ENCODE measurements around the gene NEK6. TPM values are rescaled to one million over a fixed set of nuclear protein-coding genes. Genes with fewer than 3 reads are reported as not detected.

NEK6 gene
- total RNA-seq, 1 donor from 2014 or later = 32.5 TPM

DNA sequence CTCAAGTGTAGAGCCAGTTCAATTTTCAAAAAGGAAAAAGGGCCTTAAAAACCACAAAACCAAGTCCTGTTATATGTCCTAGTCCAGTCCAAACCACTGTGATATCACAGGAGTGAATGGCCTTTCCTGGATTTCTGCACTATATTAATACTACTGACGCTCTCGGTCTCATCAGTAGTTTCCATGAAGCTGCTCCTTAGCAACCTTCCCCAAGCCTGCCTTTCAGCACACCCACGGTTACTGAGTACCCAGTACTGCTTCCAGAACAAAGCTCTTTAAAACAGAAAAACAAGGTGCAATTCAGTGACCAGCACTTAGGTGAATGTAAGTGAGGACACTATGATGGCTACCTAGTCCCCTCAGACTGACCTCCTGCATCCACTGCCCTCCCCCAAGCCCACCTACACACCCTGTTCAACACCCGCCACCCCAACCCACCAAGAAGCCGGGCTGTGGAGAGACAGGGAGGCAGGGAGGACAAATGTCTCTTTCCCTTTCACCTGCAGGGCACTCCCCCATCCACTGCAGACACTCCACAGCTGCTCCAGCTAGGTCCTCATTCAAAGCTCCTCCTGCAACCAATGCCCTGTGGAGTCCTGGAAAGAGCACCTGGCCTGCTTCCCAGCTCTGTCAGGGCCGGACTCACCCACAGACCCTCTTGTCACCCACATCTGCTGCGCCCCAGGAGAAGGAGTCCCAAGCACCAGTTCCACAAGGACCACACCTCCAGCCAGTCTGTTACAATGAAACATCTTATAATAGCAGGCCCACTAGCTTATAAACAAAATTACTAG, 131.6 kb downstream of the NEK6 start:
- no peaks in the 10 kb centered on the region for H3K9me3 Mint-ChIP-seq
- intact Hi-C loops (cut with micrococcal nuclease) = loop anchor here (10.0 kb wide), 1 partner anchor 265 kb away; no protein-coding TSS in a partner anchor
- peaks cover 27% of the 10 kb centered on the region for H3K4me1 Mint-ChIP-seq
- no peak overlapping the region for H3K4me3 Mint-ChIP-seq
- H3K27ac Mint-ChIP-seq = no peak overlapping the region
- no peaks in the 10 kb centered on the region for H3K27me3 Mint-ChIP-seq
- no peak for DNase-seq
- peaks cover 16% of the 10 kb centered on the region for H3K36me3 Mint-ChIP-seq (ENCODE audit: low read depth)

DNA sequence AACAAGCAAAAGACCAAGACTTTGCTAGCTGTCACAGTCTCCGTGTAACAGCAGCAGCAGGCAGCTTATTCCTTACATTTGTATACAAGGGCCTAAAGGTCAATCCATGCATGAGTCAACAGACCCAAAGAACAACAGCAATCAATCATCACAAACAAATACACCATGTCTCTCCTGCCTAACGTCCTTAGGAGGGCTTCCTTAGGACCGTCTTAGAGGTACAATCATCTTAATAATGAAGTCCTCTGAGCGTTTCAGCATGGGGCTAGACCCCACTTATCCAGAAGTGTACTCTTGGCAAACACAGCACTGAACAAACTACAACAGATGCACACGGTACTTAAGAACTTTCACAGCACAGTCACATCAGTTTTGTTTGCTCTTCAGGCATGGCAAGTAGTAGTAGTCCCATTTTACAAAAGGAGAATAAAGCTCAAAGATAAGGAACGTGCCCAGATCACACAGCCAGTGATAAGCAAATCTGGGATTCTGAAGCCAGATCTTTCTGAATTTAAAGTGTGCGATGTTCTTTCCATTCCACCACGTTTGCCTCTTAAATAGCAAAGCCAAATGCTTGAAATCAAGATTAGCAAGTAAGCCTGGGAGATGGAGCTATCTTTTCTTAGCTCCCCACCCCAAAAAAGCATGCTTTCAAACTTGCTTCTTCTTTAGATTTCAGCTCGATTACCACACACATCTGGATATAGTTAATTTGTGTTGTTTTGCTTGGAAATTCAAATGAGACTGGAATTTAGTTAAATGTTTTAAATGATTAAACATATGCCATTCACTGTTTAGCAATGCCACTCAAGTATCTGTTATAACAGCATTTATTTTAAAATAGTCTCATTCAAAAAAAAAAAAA, 133.3 kb downstream of the NEK6 start:
- Mint-ChIP-seq H3K27me3 (no peaks in the 10 kb centered on the region), H3K4me3 (no peak overlapping the region), H3K4me1 (peaks cover 33% of the 10 kb centered on the region), H3K36me3 (ENCODE audit: low read depth) (peaks cover 15% of the 10 kb centered on the region), H3K9me3 (no peaks in the 10 kb centered on the region), H3K27ac (no peak overlapping the region)
- intact Hi-C loops (cut with micrococcal nuclease) = no loop called here
- DNase-seq = no peak

DNA sequence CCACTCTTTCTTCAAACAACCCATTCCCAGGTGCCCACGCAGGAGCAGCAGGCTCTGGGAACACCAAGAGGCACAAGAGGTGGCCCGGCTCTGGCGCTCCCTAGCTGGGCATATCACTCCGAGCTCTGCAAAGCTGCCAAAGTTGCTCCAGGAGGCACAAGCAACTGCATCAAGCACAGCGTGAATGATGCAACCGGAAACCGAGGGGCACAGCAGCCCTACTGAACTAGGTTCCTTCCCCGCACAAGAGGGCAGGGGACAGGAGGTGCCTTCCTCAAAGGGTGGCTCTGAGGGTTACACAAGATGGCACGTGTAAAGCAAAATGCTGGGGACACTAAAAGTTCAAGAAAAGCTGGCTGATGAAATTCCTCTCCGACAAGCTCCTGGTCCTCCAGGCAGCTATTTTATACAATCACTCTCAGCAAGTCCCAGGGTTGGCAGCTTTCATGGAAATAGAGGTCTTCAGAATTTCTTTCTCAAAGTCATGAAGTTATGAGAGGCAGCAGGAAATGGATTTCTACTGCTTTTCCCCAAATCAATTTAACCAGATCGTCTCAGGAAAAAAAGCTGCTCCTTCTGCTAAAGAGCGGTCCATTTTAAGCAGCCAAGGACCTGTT, 134.6 kb downstream of the NEK6 start:
- no peaks in the 10 kb centered on the region for H3K9me3 Mint-ChIP-seq
- peaks cover 33% of the 10 kb centered on the region for H3K4me1 Mint-ChIP-seq
- intact Hi-C loops (cut with micrococcal nuclease) = no loop called here
- peaks cover 15% of the 10 kb centered on the region for H3K36me3 Mint-ChIP-seq (ENCODE audit: low read depth)
- H3K4me3 Mint-ChIP-seq = no peak overlapping the region
- H3K27me3 Mint-ChIP-seq = no peaks in the 10 kb centered on the region
- no peak for DNase-seq
- no peak overlapping the region for H3K27ac Mint-ChIP-seq

DNA sequence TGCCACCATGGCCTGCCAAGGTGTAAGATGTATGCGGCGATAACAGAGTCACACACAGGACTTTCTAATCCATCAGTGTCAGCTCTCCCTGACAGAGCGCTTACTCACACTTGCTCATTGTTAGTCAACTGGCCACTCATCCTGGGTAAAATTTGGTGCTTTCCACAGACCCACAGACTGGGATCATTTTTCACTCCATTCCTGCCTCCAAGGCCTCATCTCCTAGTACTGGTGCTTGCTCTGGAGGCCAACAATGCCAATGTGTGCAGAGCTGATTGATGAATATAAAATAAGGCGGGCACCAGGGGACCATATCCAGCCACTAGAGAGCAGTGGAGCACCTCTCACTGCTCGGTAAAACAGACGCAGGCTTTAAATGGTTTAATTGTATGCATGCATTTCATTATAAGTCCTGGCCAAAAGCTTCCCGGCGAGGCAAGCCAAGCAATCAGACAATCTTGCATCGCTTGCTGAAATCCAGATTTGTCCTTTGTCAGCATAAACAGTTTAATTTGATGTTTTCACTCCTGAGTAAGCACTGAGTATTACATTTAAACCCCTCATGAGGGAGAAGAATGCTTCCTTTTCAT, 135.2 kb downstream of the NEK6 start:
- H3K36me3 Mint-ChIP-seq (ENCODE audit: low read depth) = peaks cover 15% of the 10 kb centered on the region
- no peak overlapping the region for H3K27ac Mint-ChIP-seq
- intact Hi-C loops (cut with micrococcal nuclease) = no loop called here
- H3K4me3 Mint-ChIP-seq = no peak overlapping the region
- H3K9me3 Mint-ChIP-seq = no peaks in the 10 kb centered on the region
- peaks cover 33% of the 10 kb centered on the region for H3K4me1 Mint-ChIP-seq
- DNase-seq = no peak
- no peaks in the 10 kb centered on the region for H3K27me3 Mint-ChIP-seq

DNA sequence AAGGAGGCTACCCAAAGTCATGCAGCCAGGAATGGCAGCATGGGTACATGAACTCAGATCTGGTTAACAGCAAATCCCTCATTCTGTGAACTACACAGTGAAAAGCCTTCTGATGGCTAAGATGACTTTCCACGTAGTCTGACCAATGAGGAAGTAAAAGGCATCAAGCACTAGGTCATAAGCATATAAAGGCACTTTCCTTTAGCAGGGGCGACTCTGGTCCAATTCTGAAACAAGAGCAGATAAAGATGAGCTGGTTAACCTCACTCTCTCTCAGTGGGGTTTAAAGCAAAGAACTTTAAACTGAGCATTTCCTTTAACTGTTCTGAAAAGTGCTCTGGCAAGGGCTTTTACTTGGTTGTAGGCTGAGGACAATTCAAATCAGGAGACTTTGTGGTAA, 136.4 kb downstream of the NEK6 start:
- DNase-seq = no peak
- H3K27me3 Mint-ChIP-seq = no peaks in the 10 kb centered on the region
- H3K9me3 Mint-ChIP-seq = no peaks in the 10 kb centered on the region
- intact Hi-C loops (cut with micrococcal nuclease) = no loop called here
- peaks cover 30% of the 10 kb centered on the region for H3K4me1 Mint-ChIP-seq
- peak overlapping the region; percentile 60 for H3K27ac Mint-ChIP-seq
- peaks cover 18% of the 10 kb centered on the region for H3K36me3 Mint-ChIP-seq (ENCODE audit: low read depth)
- H3K4me3 Mint-ChIP-seq = no peak overlapping the region

DNA sequence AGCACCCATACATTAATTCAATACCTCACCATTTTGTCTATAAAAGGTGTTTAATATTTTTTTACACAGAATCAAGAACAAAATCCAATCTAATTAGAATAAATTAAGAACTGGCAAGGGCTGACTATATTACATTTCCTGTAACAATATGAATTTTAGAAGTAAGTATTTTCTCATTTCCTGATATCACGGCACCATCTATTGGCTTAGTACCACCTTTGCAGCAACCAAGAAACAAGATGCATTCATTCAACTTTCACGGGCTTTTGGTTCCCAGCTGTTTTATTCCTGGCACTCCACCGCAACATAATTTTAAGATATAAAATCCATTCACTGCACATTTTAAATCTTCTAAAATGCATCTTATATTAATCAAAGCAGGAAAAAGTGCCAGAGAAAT, 136.8 kb downstream of the NEK6 start:
- no peak for DNase-seq
- Mint-ChIP-seq H3K9me3 (no peaks in the 10 kb centered on the region), H3K4me3 (no peak overlapping the region), H3K27me3 (no peaks in the 10 kb centered on the region), H3K36me3 (ENCODE audit: low read depth) (peaks cover 18% of the 10 kb centered on the region), H3K27ac (no peak overlapping the region), H3K4me1 (peaks cover 25% of the 10 kb centered on the region)
- intact Hi-C loops (cut with micrococcal nuclease) = no loop called here

DNA sequence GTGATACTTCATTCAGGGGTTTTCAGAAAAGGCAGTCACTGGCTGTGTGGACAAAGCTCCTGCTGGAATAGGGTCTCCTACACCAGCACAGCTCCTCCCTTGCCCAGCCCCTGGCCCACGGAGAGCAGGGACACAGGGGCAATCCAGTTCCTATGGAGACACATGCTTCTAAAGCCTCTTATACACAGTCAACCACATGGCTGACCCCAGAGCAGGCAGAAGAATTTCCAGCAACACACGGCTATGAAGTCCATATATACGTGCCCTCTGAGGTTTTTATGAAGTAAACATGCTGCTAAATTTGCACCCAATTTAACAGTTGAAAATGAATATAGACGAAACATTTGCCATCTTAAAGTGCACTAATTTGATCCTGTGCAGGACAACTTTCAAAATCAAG, 138.1 kb downstream of the NEK6 start:
- peaks cover 22% of the 10 kb centered on the region for H3K36me3 Mint-ChIP-seq (ENCODE audit: low read depth)
- H3K9me3 Mint-ChIP-seq = no peaks in the 10 kb centered on the region
- H3K4me3 Mint-ChIP-seq = no peak overlapping the region
- DNase-seq = no peak
- intact Hi-C loops (cut with micrococcal nuclease) = no loop called here
- H3K27ac Mint-ChIP-seq = no peak overlapping the region
- H3K27me3 Mint-ChIP-seq = no peaks in the 10 kb centered on the region
- H3K4me1 Mint-ChIP-seq = peaks cover 21% of the 10 kb centered on the region

DNA sequence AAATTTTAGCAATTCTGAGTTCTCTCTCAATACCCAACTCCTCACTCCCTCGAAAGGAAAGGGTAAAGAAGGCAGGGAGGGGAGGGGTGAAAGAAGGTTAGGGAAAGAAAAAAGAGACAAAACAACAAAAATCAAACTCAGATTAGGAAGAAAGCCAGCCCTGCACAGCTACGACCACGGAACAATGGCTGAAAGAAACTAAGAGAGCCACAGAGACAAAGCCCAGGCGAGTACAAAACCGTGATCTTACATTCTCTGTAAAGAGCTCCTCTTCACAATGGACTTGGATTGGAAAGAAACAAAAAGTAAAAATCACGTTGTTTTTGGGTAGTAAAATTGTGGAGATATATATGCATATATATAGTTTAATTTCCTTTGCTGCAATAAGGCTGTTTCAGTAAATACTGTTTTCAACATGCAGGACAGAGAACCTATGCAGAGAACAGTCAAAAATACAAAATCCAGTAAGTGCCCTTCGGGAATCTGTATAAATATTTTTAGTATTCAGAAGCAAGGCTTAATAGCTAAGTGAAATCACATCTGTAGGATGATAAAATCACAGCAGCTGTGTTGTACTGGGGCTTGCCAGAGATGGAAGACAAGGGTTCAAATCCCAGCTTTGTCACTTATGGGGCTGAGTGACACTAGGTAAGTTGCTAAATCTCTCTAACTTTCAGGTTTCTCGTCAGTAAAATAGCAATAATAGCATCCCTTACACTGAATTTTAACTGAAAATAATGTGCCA, 140.6 kb downstream of the NEK6 start:
- Mint-ChIP-seq H3K36me3 (ENCODE audit: low read depth) (peaks cover 36% of the 10 kb centered on the region), H3K27ac (no peak overlapping the region), H3K4me3 (no peak overlapping the region), H3K27me3 (no peaks in the 10 kb centered on the region), H3K4me1 (peaks cover 21% of the 10 kb centered on the region), H3K9me3 (no peaks in the 10 kb centered on the region)
- DNase-seq = no peak
- intact Hi-C loops (cut with micrococcal nuclease) = no loop called here

DNA sequence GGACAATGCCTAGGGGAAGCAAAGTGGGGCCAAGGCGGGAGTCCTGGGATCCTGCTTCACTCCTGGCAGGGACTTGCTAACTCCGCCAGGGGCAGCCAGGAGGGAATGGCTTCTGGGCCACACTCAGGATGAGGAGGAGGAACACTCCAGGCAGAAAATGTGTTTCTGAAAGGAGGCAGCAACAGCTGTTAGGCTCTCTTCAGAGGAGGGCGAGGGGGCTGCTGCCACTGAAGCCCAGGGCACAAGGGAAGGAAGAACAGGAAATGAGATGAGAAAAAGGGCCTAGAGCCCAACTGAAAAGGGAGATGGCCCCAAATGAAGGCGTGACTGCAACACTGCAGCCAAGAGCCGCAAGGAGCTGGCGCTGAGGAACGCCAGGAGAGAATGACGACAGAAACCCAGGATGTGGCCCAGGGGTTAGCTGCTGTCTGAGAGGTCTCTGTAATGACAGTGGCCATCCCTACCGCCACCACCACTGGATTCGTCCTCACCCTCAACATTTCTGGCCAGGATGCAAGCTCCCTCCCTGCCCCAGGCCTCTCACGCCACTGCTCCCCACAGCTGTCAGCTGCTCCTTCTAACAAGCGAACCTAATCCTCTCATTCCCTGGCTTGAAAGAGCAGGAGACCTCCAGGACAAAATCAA, 141.7 kb downstream of the NEK6 start:
- H3K27me3 Mint-ChIP-seq = no peaks in the 10 kb centered on the region
- no peak overlapping the region for H3K4me3 Mint-ChIP-seq
- H3K27ac Mint-ChIP-seq = no peak overlapping the region
- H3K4me1 Mint-ChIP-seq = peaks cover 12% of the 10 kb centered on the region
- peaks cover 39% of the 10 kb centered on the region for H3K36me3 Mint-ChIP-seq (ENCODE audit: low read depth)
- no peaks in the 10 kb centered on the region for H3K9me3 Mint-ChIP-seq
- no peak for DNase-seq
- intact Hi-C loops (cut with micrococcal nuclease) = no loop called here

DNA sequence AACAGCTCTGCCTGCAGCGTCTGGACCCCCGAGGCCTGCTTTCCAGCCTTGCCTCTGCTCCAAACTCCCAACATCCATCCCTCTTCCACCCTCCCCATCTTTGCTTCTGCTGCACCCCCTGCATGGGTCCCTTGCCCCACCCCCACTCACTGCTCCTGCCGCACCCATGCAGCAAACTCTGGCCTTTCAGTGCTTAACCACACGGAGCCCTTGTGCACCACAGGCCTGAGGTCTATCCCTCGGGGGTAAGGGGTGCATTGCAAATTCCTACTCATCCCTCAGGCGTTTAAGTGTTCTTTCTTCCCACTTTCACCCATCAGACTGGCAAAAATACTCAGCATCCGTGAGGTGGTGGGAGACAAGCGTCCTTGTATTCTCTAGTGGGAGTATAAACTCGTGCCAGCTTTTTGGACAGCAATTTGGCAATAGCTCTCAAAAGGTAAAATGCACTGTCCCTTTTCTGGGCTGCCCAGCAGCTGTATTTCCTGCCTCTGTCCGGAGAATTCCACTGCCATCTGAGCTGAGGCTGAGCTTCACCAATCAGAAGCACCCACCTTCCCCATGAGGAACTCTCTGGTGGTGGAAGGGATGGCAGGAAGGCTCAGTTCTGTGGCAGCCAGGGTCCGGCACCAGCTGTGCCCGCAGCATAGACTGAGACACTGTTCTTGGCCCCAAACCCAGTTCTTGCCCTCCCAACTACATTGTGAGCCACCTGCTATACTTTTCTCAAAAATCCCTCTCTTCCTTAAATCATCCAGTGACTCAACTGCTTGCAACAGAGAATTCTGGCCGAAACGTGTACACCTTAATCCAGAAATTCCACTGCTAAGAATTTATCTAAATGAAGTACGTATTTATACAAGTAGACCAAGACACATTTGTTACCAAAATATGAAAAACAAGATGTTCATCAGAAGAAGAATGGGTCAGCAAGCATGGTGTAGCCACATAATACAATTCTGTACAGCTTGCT, 142.5 kb downstream of the NEK6 start:
- Mint-ChIP-seq H3K4me1 (peaks cover 9% of the 10 kb centered on the region), H3K27ac (peak overlapping the region; percentile 44), H3K36me3 (ENCODE audit: low read depth) (peaks cover 41% of the 10 kb centered on the region), H3K27me3 (no peaks in the 10 kb centered on the region), H3K4me3 (no peak overlapping the region), H3K9me3 (no peaks in the 10 kb centered on the region)
- no peak for DNase-seq
- intact Hi-C loops (cut with micrococcal nuclease) = no loop called here
